H9 (cell line): ENCODE results near the gene RPRD1B. TPM values are rescaled to one million over a fixed set of nuclear protein-coding genes. Genes with fewer than 3 reads are reported as not detected.

Experiments used
- DNase-seq: peaks from one replicate; pipeline ENCODE4 v3.0.0-alpha.2; 2017
- H2AFZ ChIP-seq: one replicate; pipeline ENCODE4 v1.6.1; 2013; ENCODE audit warnings: mild to moderate bottlenecking, low read length, control low read depth, moderate library complexity
- H2AK5ac ChIP-seq: 2 replicates; pipeline ENCODE4 v1.6.1; 2013; ENCODE audit warnings: low read length, control low read depth, mixed read lengths; ENCODE audit not compliant: insufficient read length
- H2BK120ac ChIP-seq: one replicate; pipeline ENCODE4 v1.6.1; 2013; ENCODE audit warnings: low read depth, mild to moderate bottlenecking, low read length, control low read depth, inconsistent platforms; ENCODE audit not compliant: poor library complexity, severe bottlenecking
- H2BK12ac ChIP-seq: 2 replicates; pipeline ENCODE4 v1.6.1; 2013; ENCODE audit warnings: low read length, control low read depth, mixed read lengths, low read depth; ENCODE audit not compliant: insufficient read length
- H2BK15ac ChIP-seq: 2 replicates; pipeline ENCODE4 v1.6.1; 2013; ENCODE audit warnings: low read depth, low read length, control low read depth
- H2BK20ac ChIP-seq: one replicate; pipeline ENCODE4 v1.6.1; 2013; ENCODE audit warnings: low read depth, mild to moderate bottlenecking, low read length, control low read depth, inconsistent platforms; ENCODE audit not compliant: poor library complexity, severe bottlenecking
- H2BK5ac ChIP-seq: 2 replicates; pipeline ENCODE4 v1.6.1; 2013; ENCODE audit warnings: low read length, control low read depth, mixed read lengths; ENCODE audit not compliant: insufficient read length
- H3K14ac ChIP-seq: 2 replicates; pipeline ENCODE4 v1.6.1; 2013; ENCODE audit warnings: low read length, control low read depth; ENCODE audit not compliant: insufficient read depth
- H3K18ac ChIP-seq: 2 replicates; pipeline ENCODE4 v1.6.1; 2013; ENCODE audit warnings: low read depth, mild to moderate bottlenecking, mixed read lengths, low read length, control low read depth; ENCODE audit not compliant: insufficient read length
- H3K23ac ChIP-seq: 2 replicates; pipeline ENCODE4 v1.6.1; 2013; ENCODE audit warnings: low read length, control low read depth, mixed read lengths, low read depth; ENCODE audit not compliant: insufficient read length
- H3K23me2 ChIP-seq: 2 replicates; pipeline ENCODE4 v1.6.1; 2013; ENCODE audit warnings: low read depth, mild to moderate bottlenecking, mixed read lengths, low read length, control low read depth; ENCODE audit not compliant: insufficient read length, poor library complexity, severe bottlenecking
- H3K27ac ChIP-seq: 2 replicates; pipeline ENCODE4 v1.5.1; 2013; ENCODE audit warnings: low read length, control low read depth, mixed read lengths, low read depth; ENCODE audit not compliant: insufficient read length
- H3K27me3 ChIP-seq: 2 replicates; pipeline ENCODE4 v1.6.1; 2013; ENCODE audit warnings: low read length, control low read depth, inconsistent platforms; ENCODE audit not compliant: insufficient read depth
- H3K4ac ChIP-seq: 2 replicates; pipeline ENCODE4 v1.6.1; 2013; ENCODE audit warnings: low read depth, mild to moderate bottlenecking, control low read depth, inconsistent platforms, low read length, moderate library complexity
- H3K4me1 ChIP-seq: 2 replicates; pipeline ENCODE4 v1.6.1; 2013; ENCODE audit warnings: low read length, control low read depth, inconsistent platforms; ENCODE audit not compliant: insufficient read depth
- H3K4me2 ChIP-seq: 2 replicates; pipeline ENCODE4 v1.6.1; 2013; ENCODE audit warnings: low read length, control low read depth, mixed read lengths; ENCODE audit not compliant: insufficient read length, insufficient read depth
- H3K56ac ChIP-seq: 2 replicates; pipeline ENCODE4 v1.6.1; 2013; ENCODE audit warnings: low read depth, mild to moderate bottlenecking, mixed read lengths, low read length, control low read depth; ENCODE audit not compliant: insufficient read length
- H3K79me1 ChIP-seq: 2 replicates; pipeline ENCODE4 v1.6.1; 2013; ENCODE audit warnings: low read depth, mild to moderate bottlenecking, moderate library complexity, low read length, control low read depth, inconsistent platforms; ENCODE audit not compliant: insufficient read depth, poor library complexity, severe bottlenecking
- H3K79me2 ChIP-seq: 2 replicates; pipeline ENCODE4 v1.6.1; 2013; ENCODE audit warnings: low read length, control low read depth, inconsistent platforms; ENCODE audit not compliant: insufficient read depth
- H3K9ac ChIP-seq: 2 replicates; pipeline ENCODE4 v1.6.1; 2013; ENCODE audit warnings: low read length, control low read depth, mixed read lengths; ENCODE audit not compliant: insufficient read length; ENCODE audit errors: extremely low read depth
- H3K9me3 ChIP-seq: one replicate; pipeline ENCODE4 v1.6.1; 2013; ENCODE audit warnings: low read depth, low read length, inconsistent platforms; ENCODE audit not compliant: control insufficient read depth
- H3T11ph ChIP-seq: one replicate; pipeline ENCODE4 v1.6.1; 2013; ENCODE audit warnings: mild to moderate bottlenecking, low read length, control low read depth, inconsistent platforms
- H4K20me1 ChIP-seq: one replicate; pipeline ENCODE4 v1.6.1; 2013; ENCODE audit not compliant: control insufficient read depth, insufficient read length, insufficient read depth
- H4K5ac ChIP-seq: 2 replicates; pipeline ENCODE4 v1.6.1; 2013; ENCODE audit warnings: low read depth, mild to moderate bottlenecking, mixed read lengths, low read length, control low read depth; ENCODE audit not compliant: insufficient read length
- H4K8ac ChIP-seq: replicated peaks from 2 replicates; pipeline ENCODE4 v1.6.1; 2013; ENCODE audit warnings: low read length, control low read depth, mixed read lengths, low read depth; ENCODE audit not compliant: insufficient read length
- H4K91ac ChIP-seq: 2 replicates; pipeline ENCODE4 v1.6.1; 2013; ENCODE audit warnings: low read depth, mild to moderate bottlenecking, moderate library complexity, mixed read lengths, low read length, control low read depth; ENCODE audit not compliant: insufficient read length
- H3K27ac Mint-ChIP-seq, 3 experiments: 2 replicates in 2 of 3; 3 replicates in 1 of 3; pipeline ENCODE4 v1.8.0; 2020 to 2021; ENCODE audit warnings: mixed read lengths in 3 of 3, mild to moderate bottlenecking in 1 of 3, moderate library complexity in 1 of 3
- H3K27me3 Mint-ChIP-seq: 2 replicates; pipeline ENCODE4 v1.8.0; 2021; ENCODE audit warnings: low read depth, mild to moderate bottlenecking, moderate library complexity, mixed read lengths
- H3K36me3 Mint-ChIP-seq, 3 experiments: 2 replicates in 2 of 3; 3 replicates in 1 of 3; pipeline ENCODE4 v1.8.0; 2020 to 2021; ENCODE audit warnings: low read depth in 3 of 3, mixed read lengths in 3 of 3; ENCODE audit not compliant: insufficient read depth in 1 of 3
- H3K4me1 Mint-ChIP-seq, 2 experiments: 2 replicates each; pipeline ENCODE4 v1.8.0; 2020; ENCODE audit warnings: mixed read lengths in 2 of 2
- H3K4me3 Mint-ChIP-seq, 2 experiments: 2 replicates in 1 of 2; 3 replicates in 1 of 2; pipeline ENCODE4 v1.8.0; 2020 to 2021; ENCODE audit warnings: mild to moderate bottlenecking in 2 of 2, mixed read lengths in 2 of 2, moderate library complexity in 1 of 2
- H3K9me3 Mint-ChIP-seq, 2 experiments: 2 replicates in 1 of 2; 3 replicates in 1 of 2; pipeline ENCODE4 v1.8.0; 2020; ENCODE audit warnings: mild to moderate bottlenecking in 2 of 2, mixed read lengths in 2 of 2, moderate library complexity in 1 of 2
- CTCF ChIP-seq: fragments of 200-600 bp; sonication (generic); conservative IDR thresholded peaks from 3 replicates; pipeline ENCODE4 v1.8.0; 2021; ENCODE audit warnings: antibody characterized with exemption, mild to moderate bottlenecking
- WGBS: extraction: QIAGEN DNeasy Blood & Tissue Kit; methylation state at CpG from one replicate; pipeline ENCODE4 v1.1.7; 2013; ENCODE audit warnings: missing lambda C conversion rate, low lambda C conversion rate, mixed read lengths; ENCODE audit not compliant: insufficient read length; ENCODE audit errors: extremely low coverage; 5-methylcytosine and 5-hydroxymethylcytosine counted together
- total RNA-seq: library from RNA; stranded (reverse); gene quantifications from 2 replicates; pipeline ENCODE4 v1.2.1, GENCODE V29; 2021

The RPRD1B gene
- total RNA-seq, 1 experiment from 2014 or later: 34.3 TPM

DNA sequence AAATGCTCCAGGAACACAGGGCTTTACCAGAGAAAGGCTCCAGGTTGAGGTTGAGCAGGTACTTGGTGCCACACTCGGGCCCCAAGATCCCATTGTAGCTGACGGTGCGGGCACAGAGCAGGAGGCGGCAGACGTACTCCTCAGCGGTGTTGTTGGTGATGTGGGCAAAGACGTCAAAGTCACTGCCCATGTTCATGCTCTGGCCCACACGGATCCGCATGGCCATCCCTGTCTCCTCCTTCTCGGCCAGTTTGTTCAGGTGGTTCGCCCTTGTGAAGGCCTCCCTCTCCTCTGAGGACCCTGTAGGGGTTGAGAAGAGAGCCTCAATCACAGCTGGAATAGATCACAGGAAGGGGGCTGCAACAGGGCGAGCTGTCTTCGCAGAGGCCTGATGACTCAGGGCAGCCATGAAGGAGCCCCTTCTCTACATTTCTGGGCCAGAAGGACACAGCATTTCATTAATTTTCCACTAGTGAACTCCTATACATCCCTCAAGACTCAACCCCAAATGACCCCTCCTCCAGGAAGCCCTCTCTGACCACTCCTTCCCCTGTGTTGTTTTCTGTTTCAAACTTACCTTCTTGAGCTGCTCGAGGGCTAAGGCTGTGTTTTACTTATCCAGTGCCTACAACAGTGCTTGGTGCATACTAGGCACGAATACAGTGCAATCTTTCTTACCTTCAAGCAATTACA, 104.7 kb downstream of the RPRD1B start:
- Histone ChIP-seq H3K27me3 (no peaks in the 10 kb centered on the region), H2BK12ac (no peak overlapping the region), H3K4me1 (no peaks in the 10 kb centered on the region), H2BK20ac (no peak overlapping the region), H3K23me2 (no peaks in the 10 kb centered on the region), H3K9ac (no peak overlapping the region), H4K91ac (no peak overlapping the region), H3K27ac (no peak overlapping the region), H3K56ac (no peak overlapping the region), H3K9me3 (no peaks in the 10 kb centered on the region), H3T11ph (no peak overlapping the region), H4K8ac (no peak overlapping the region), H3K79me2 (no peaks in the 10 kb centered on the region), H3K4ac (no peak overlapping the region), H4K5ac (no peak overlapping the region), H3K18ac (no peak overlapping the region), H2BK120ac (no peak overlapping the region), H2AK5ac (no peak overlapping the region), H4K20me1 (no peaks in the 10 kb centered on the region), H3K23ac (no peak overlapping the region), H3K79me1 (no peaks in the 10 kb centered on the region), H2BK15ac (no peak overlapping the region), H2AFZ (no peak overlapping the region), H3K14ac (no peak overlapping the region), H2BK5ac (no peak overlapping the region), H3K4me2 (no peak overlapping the region)
- no peak for TF ChIP-seq CTCF
- Mint-ChIP-seq H3K27me3 (no peaks in the 10 kb centered on the region; the same call in 1 of the 2 replicates), H3K4me3 (no peak overlapping the region), H3K27ac (no peak overlapping the region), H3K36me3 (no peaks in the 10 kb centered on the region), H3K9me3 (no peaks in the 10 kb centered on the region), H3K4me1 (peaks cover 14 to 25% of the 10 kb centered on the region in 2 experiments)
- no peak for DNase-seq
- no CpG with 5 or more reads among the region's 15 CpGs for WGBS
